ENCODE results near the gene DOLK. TPM values are rescaled to one million over a fixed set of nuclear protein-coding genes. Genes with fewer than 3 reads are reported as not detected.

The DOLK gene
- total RNA-seq, 6 experiments from 2014 or later, result 27.8 to 34.4 (median 31.6) TPM

DNA sequence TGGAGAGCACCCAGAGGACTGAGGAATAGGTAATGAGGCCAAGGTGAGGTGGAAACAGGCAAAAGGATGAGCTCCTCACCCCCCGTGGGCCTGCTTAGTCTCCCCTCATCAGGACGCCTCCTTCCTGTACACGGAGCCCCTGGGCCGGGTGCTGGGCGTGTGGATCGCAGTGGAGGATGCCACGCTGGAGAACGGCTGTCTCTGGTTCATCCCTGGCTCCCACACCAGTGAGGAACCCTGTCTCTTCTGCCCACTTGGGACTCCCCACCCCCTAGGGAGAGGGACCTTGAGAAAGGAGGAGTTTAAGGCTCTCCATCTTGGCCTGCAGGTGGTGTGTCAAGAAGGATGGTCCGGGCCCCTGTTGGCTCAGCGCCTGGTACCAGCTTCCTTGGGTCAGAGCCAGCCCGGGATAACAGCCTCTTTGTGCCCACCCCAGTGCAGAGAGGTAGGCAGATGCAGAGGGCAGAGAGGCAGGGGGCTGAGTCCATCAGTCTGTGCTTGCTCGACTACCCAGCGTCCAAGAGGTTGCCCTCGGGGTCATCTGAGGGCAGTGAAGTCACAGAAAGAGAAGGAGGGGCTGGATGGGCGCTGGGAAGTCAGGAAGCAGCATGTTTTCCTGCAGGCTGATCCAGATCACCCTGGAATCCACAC lies 7.0 kb downstream of the DOLK start:
- no peaks in the 10 kb centered on the region for H3K4me1 Mint-ChIP-seq (ENCODE audit: low read depth)
- no peak overlapping the region for H3K27ac Mint-ChIP-seq
- DNase-seq, result no peak
- H3K9me3 Mint-ChIP-seq, result no peaks in the 10 kb centered on the region
- peaks cover under 1% of the 10 kb centered on the region; the same call in 1 of the 2 replicates for H3K36me3 Mint-ChIP-seq (ENCODE audit: low read depth)
- H3K27me3 Mint-ChIP-seq (ENCODE audit: insufficient read depth), result peaks cover 3% of the 10 kb centered on the region
- no peak overlapping the region for H3K4me3 Mint-ChIP-seq
- TF ChIP-seq, protein P1, sequence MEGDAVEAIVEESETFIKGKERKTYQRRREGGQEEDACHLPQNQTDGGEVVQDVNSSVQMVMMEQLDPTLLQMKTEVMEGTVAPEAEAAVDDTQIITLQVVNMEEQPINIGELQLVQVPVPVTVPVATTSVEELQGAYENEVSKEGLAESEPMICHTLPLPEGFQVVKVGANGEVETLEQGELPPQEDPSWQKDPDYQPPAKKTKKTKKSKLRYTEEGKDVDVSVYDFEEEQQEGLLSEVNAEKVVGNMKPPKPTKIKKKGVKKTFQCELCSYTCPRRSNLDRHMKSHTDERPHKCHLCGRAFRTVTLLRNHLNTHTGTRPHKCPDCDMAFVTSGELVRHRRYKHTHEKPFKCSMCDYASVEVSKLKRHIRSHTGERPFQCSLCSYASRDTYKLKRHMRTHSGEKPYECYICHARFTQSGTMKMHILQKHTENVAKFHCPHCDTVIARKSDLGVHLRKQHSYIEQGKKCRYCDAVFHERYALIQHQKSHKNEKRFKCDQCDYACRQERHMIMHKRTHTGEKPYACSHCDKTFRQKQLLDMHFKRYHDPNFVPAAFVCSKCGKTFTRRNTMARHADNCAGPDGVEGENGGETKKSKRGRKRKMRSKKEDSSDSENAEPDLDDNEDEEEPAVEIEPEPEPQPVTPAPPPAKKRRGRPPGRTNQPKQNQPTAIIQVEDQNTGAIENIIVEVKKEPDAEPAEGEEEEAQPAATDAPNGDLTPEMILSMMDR (IDR thresholded peaks at IDR 0.05), result no peak

DNA sequence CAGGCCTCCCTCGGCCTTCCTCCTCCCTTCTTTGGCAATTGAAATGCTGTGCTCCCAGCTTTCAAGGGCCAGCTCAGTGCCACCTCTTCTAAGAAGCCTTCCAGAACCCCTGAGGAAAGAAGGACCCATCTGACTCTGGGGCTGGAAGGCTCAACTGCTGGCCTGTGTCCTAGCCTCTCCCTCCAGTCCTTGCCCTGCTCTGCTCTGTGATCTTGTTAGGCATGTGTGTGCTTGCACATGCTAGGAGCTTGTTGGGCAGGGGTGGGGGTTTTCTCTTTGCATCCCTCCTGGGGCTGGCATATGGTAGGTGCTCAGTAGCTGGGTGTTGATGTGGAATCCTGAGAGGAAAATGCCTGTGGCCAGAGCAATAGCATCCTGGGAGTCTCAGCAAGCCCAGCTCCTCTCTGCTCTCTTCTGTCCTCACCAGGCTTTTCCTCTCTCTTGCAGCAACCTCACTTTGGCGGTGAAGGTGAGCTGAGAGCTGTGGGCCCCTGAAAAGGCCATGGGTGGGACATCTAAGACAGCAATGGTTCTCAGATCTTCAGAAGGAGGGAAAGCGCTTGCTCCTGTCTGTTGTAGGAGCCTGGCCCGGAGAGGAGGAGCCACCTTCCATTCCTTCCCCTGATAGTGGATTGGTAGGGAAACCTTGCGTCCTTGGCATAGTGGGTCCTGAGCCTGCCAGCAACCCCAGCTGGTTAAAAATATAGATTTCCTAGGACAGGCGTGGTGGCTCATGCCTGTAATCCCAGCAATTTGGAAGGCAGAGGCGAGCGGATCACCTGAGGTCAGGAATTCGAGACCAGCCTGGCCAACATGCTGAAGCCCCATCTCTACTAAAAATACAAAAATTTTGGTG lies 9.9 kb downstream of the DOLK start:
- H3K9me3 Mint-ChIP-seq, result no peaks in the 10 kb centered on the region
- TF ChIP-seq, protein P1 (IDR thresholded peaks at IDR 0.05), result no peak
- no peak overlapping the region for H3K4me3 Mint-ChIP-seq
- no peak for DNase-seq
- H3K36me3 Mint-ChIP-seq (ENCODE audit: low read depth), result no peaks in the 10 kb centered on the region
- no peaks in the 10 kb centered on the region for H3K4me1 Mint-ChIP-seq (ENCODE audit: low read depth)
- no peak overlapping the region for H3K27ac Mint-ChIP-seq
- H3K27me3 Mint-ChIP-seq (ENCODE audit: insufficient read depth), result peaks cover 3% of the 10 kb centered on the region

DNA sequence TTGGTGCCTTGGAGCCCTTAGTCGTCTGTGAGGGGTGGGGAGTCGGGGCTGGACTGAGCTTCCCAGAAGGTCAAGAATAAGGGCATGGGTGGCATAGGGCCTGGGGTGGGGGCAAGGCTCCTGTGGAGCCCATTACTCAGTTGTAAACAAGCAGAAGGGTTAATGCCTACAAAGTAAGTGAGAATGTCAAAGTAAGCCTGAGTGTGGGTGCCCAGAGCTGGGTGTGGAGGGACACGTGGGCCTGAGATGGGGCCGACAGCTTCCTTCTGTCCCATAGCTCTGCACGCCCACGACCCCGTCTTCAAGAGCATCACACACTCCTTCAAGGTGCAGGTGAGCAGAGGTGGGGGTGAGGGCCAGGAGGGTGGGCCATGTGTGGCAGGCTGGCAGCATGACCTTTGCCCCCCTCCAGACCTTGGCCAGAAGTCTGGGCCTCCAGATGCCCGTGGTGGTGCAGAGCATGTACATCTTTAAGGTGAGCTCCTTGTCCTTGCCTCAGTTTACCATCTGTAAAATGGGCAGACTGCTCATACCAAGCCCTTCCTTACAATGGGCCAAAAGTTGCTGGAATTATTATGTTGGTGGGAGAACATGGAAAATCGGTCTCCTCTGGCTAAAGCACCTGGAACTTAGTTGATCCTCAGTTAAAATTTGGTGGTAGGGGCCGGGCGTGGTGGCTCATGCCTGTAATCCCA lies 11.1 kb downstream of the DOLK start:
- no peaks in the 10 kb centered on the region for H3K9me3 Mint-ChIP-seq
- TF ChIP-seq, protein P1 (IDR thresholded peaks at IDR 0.05), result no peak
- H3K27me3 Mint-ChIP-seq (ENCODE audit: insufficient read depth), result peaks cover 3% of the 10 kb centered on the region; the same call in 1 of the 2 replicates
- H3K4me3 Mint-ChIP-seq, result no peak overlapping the region
- DNase-seq, result no peak
- H3K36me3 Mint-ChIP-seq (ENCODE audit: low read depth), result no peaks in the 10 kb centered on the region
- no peaks in the 10 kb centered on the region for H3K4me1 Mint-ChIP-seq (ENCODE audit: low read depth)
- H3K27ac Mint-ChIP-seq, result no peak overlapping the region

GRCh38 chr9:128933731-128934130 lies 13.7 kb downstream of the DOLK start:
- TF ChIP-seq, protein P1 (IDR thresholded peaks at IDR 0.05), result no peak
- DNase-seq, result no peak
- Mint-ChIP-seq H3K27ac (no peak overlapping the region), H3K9me3 (no peaks in the 10 kb centered on the region), H3K36me3 (ENCODE audit: low read depth) (no peaks in the 10 kb centered on the region), H3K4me1 (ENCODE audit: low read depth) (no peaks in the 10 kb centered on the region), H3K27me3 (ENCODE audit: insufficient read depth) (peaks cover under 1% of the 10 kb centered on the region; the same call in 1 of the 2 replicates), H3K4me3 (no peak overlapping the region)

- H3K27me3 Mint-ChIP-seq (ENCODE audit: insufficient read depth), result no peaks in the 10 kb centered on the region; the same call in 1 of the 2 replicates
- no peak for DNase-seq
- H3K27ac Mint-ChIP-seq, result no peak overlapping the region
- no peak overlapping the region for H3K4me3 Mint-ChIP-seq
- peaks cover 7% of the 10 kb centered on the region for H3K4me1 Mint-ChIP-seq (ENCODE audit: low read depth)
- no peaks in the 10 kb centered on the region for H3K9me3 Mint-ChIP-seq
- H3K36me3 Mint-ChIP-seq (ENCODE audit: low read depth), result no peaks in the 10 kb centered on the region
- TF ChIP-seq, protein P1 (IDR thresholded peaks at IDR 0.05), result no peak
Observed at GRCh38 chr9:128929560-128929959, 17.8 kb downstream of the DOLK start.
